GM12878 (cell line): ENCODE data around the gene SLC51A. TPM values are rescaled to one million over a fixed set of nuclear protein-coding genes. Genes with fewer than 3 reads are reported as not detected.
A peak's percentile ranks its signal among the peaks of the same experiment; 100 is the strongest.

Experiments used
- BHLHE40 ChIP-seq, 2 experiments: fragments of 450-650 bp in 1 of 2; IDR thresholded peaks; 2 replicates each; pipeline ENCODE4 v1.6.1; 2011 to 2017; ENCODE audit warnings: low read depth in 2 of 2, borderline replicate concordance in 1 of 2, improper control_type of control experiment in 1 of 2, low read length in 1 of 2, mild to moderate bottlenecking in 1 of 2
- CEBPB ChIP-seq, 2 experiments: fragments of 150-350 bp in 1 of 2; IDR thresholded peaks; 2 replicates each; pipeline ENCODE4 v1.6.1; 2012 to 2014; ENCODE audit warnings: low read depth in 2 of 2, low read length in 2 of 2, borderline replicate concordance in 1 of 2, inconsistent platforms in 1 of 2
- CHD1 ChIP-seq: IDR thresholded peaks from 2 replicates; pipeline ENCODE4 v1.6.1; 2012; ENCODE audit warnings: low read depth, low read length, improper control_type of control experiment
- DPF2 ChIP-seq: fragments of 450-650 bp; IDR thresholded peaks from 2 replicates; pipeline ENCODE4 v1.6.1; 2017; ENCODE audit warnings: mild to moderate bottlenecking
- KAT2A ChIP-seq: conservative IDR thresholded peaks from 2 replicates; pipeline ENCODE4 v1.6.1; 2011; ENCODE audit warnings: low read depth, low read length; ENCODE audit not compliant: control insufficient read depth
- KLF5 ChIP-seq: fragments of 450-650 bp; IDR thresholded peaks from 2 replicates; pipeline ENCODE4 v1.6.1; 2014; ENCODE audit warnings: mild to moderate bottlenecking; ENCODE audit not compliant: partially characterized antibody
- MYB ChIP-seq: fragments of 150-350 bp; IDR thresholded peaks from 2 replicates; pipeline ENCODE4 v1.6.1; 2014; ENCODE audit warnings: mild to moderate bottlenecking, low read depth, low read length, borderline replicate concordance
- RCOR1 ChIP-seq: conservative IDR thresholded peaks from 2 replicates; pipeline ENCODE4 v1.6.1; 2012; ENCODE audit warnings: low read depth, low read length, improper control_type of control experiment
- RFX5 ChIP-seq: IDR thresholded peaks from 2 replicates; pipeline ENCODE4 v1.6.1; 2011; ENCODE audit warnings: low read depth, low read length, improper control_type of control experiment
- SIX5 ChIP-seq: IDR thresholded peaks from 2 replicates; pipeline ENCODE4 v1.6.1; 2011; ENCODE audit warnings: mild to moderate bottlenecking, low read depth, low read length, moderate library complexity; ENCODE audit not compliant: severe bottlenecking
- SREBF1 ChIP-seq: IDR thresholded peaks from 2 replicates; pipeline ENCODE4 v1.6.1; 2012; ENCODE audit warnings: mild to moderate bottlenecking, low read length
- SRF ChIP-seq, 2 experiments: IDR thresholded peaks; 2 replicates each; pipeline ENCODE4 v1.6.1; 2011; ENCODE audit warnings: low read depth in 2 of 2, low read length in 2 of 2, mild to moderate bottlenecking in 1 of 2, moderate library complexity in 1 of 2
- TAF1 ChIP-seq: IDR thresholded peaks from 2 replicates; pipeline ENCODE4 v1.6.1; 2011; ENCODE audit warnings: mild to moderate bottlenecking, low read depth, low read length, borderline replicate concordance
- YY1 ChIP-seq: IDR thresholded peaks from 2 replicates; pipeline ENCODE4 v1.6.1; 2011; ENCODE audit warnings: low read depth, mild to moderate bottlenecking, low read length
- ZNF217 ChIP-seq: fragments of 450-650 bp; IDR thresholded peaks from 2 replicates; pipeline ENCODE4 v1.6.1; 2017; ENCODE audit warnings: antibody characterized with exemption, mild to moderate bottlenecking
- polyA plus RNA-seq, 11 experiments: library from polyadenylated mRNA; depleted of rRNA in 4 of 11; unstranded in 6 of 11; stranded (reverse) in 5 of 11; fragments of >200 nt; fragmentation: Nextera tagmentation in 4 of 11; fragmentation: Illumina TruSeq in 1 of 11; extraction: Ambion mirVana in 4 of 11; extraction: Trizol in 1 of 11; gene quantifications; 1 replicate in 1 of 11; 2 replicates in 10 of 11; pipeline versions ENCODE4 v1.2.1 to v1.2.3, GENCODE V29; 2011 to 2016; ENCODE audit warnings: inconsistent platforms in 2 of 11, missing spikeins in 2 of 11, low read depth in 1 of 11
- total RNA-seq, 4 experiments: library from RNA; depleted of rRNA in 3 of 4; stranded (reverse); fragments of >200 nt in 3 of 4; fragmentation: Illumina TruSeq in 1 of 4; extraction: Trizol in 1 of 4; gene quantifications; 2 replicates each; pipeline versions ENCODE4 v1.2.1 to v1.2.3, GENCODE V29; 2013 to 2021
- TF ChIP-seq, protein P1 (sequence below): fragments of 450-650 bp; formaldehyde crosslinking; IDR thresholded peaks from 2 replicates; pipeline ENCODE4 v1.4.0; 2022; ENCODE audit warnings: mild to moderate bottlenecking, moderate library complexity
- TF ChIP-seq, protein P2 (sequence below): fragments of 450-650 bp; IDR thresholded peaks from 2 replicates; pipeline ENCODE4 v1.6.1; 2016; ENCODE audit warnings: mild to moderate bottlenecking
- TF ChIP-seq, protein P3 (sequence below): IDR thresholded peaks from 2 replicates; pipeline ENCODE4 v1.6.1; 2011; ENCODE audit warnings: low read depth, mild to moderate bottlenecking, low read length, moderate library complexity, borderline replicate concordance; ENCODE audit errors: extremely low read depth
- TF ChIP-seq, protein P4 (sequence below): IDR thresholded peaks from 2 replicates; pipeline ENCODE4 v1.6.1; 2012; ENCODE audit warnings: improper control_type of control experiment, low read depth, low read length; ENCODE audit not compliant: insufficient replicate concordance

SLC51A gene
- total and polyA plus RNA-seq, 10 of the 15 experiments (the other 5 are each of a cell fraction or from before 2014, with no cell fraction given): 0.99 to 3.9 (median 2.2) TPM; not detected in 6

DNA sequence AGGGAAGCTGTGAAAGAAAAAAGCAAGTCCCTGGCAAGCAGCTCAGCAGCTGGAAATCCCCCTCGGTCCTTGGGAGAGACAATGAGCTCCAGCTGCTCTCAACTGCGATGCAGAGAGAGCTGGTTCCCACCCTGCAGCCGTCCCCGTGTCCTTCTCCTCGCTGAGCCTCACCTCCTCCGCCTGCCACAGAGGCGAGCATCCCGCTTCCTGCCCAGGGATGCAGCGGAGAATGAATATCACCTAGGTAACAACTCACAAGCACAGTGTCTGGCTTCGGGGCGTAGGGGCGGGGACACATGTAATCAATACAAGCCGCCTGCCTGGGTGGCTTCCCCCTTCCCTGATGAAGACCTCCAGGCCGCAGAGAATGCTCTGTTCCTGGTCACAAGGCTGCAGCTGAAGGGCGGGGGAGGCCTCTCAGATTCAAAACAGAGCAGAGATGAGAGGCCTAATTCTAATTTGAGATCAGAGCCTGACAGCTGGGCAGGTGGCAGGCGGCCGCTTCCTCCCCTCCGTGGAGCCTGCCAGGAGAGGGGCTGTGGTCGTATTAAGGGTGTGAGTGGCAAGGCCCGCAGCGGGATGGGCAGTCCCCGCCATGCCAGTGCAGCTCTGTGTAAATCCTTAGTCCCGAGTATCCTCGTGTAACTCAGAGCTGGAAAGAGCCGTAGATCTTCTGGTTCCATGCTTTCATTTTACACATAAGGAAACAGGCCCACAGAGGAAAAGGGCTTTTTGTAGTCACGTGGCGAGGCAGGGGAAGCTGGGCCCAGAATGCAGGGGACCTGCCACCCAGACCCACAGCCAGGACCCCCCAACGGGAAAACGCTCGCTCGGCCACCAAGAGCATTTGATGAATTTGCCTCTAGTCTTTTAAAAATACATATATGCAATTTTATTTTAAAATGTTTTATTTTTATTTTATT, 29.4 kb upstream of the SLC51A start (continued):
- TF ChIP-seq CEBPB (IDR thresholded peaks at IDR 0.05; ENCODE audit: borderline replicate concordance in 1 of 2, low read depth in 2 of 2, low read length in 2 of 2) (no peak), DPF2 (peak; percentile 79), TAF1 (peak; percentile 40; the same call in 1 of the 2 replicates), SRF (IDR thresholded peaks at IDR 0.05; ENCODE audit: low read depth in 2 of 2, low read length in 2 of 2) (0 out of 4 replicates have a peak, but pooled peaks of 1 of the 2 experiments have one; percentile 41), YY1 (peak; percentile 18; the same call in 1 of the 2 replicates), ZNF217 (no peak), SREBF1 (no peak), SIX5 (no peak), RFX5 (no peak), CHD1 (no peak), BHLHE40 (IDR thresholded peaks at IDR 0.05; ENCODE audit: borderline replicate concordance in 1 of 2, low read depth in 2 of 2, low read length in 1 of 2) (peak in 1 of 2 experiments; percentile 58; a peak in 2 of 4 replicates), RCOR1 (0 out of 2 replicates have a peak, but pooled peaks have one; percentile 44), KLF5 (no peak), KAT2A (no peak), MYB (no peak)
- TF ChIP-seq, protein P1, sequence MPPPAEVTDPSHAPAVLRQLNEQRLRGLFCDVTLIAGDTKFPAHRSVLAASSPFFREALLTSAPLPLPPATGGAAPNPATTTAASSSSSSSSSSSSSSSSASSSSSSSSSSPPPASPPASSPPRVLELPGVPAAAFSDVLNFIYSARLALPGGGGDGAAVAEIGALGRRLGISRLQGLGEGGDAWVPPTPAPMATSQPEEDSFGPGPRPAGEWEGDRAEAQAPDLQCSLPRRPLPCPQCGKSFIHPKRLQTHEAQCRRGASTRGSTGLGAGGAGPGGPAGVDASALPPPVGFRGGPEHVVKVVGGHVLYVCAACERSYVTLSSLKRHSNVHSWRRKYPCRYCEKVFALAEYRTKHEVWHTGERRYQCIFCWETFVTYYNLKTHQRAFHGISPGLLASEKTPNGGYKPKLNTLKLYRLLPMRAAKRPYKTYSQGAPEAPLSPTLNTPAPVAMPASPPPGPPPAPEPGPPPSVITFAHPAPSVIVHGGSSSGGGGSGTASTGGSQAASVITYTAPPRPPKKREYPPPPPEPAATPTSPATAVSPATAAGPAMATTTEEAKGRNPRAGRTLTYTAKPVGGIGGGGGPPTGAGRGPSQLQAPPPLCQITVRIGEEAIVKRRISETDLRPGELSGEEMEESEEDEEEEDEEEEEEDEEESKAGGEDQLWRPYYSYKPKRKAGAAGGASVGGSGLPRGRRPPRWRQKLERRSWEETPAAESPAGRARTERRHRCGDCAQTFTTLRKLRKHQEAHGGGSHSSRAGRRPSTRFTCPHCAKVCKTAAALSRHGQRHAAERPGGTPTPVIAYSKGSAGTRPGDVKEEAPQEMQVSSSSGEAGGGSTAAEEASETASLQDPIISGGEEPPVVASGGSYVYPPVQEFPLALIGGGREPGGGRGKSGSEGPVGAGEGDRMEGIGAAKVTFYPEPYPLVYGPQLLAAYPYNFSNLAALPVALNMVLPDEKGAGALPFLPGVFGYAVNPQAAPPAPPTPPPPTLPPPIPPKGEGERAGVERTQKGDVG: no peak
- TF ChIP-seq, protein P2, sequence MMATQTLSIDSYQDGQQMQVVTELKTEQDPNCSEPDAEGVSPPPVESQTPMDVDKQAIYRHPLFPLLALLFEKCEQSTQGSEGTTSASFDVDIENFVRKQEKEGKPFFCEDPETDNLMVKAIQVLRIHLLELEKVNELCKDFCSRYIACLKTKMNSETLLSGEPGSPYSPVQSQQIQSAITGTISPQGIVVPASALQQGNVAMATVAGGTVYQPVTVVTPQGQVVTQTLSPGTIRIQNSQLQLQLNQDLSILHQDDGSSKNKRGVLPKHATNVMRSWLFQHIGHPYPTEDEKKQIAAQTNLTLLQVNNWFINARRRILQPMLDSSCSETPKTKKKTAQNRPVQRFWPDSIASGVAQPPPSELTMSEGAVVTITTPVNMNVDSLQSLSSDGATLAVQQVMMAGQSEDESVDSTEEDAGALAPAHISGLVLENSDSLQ: peak; percentile 86
- TF ChIP-seq, protein P3, sequence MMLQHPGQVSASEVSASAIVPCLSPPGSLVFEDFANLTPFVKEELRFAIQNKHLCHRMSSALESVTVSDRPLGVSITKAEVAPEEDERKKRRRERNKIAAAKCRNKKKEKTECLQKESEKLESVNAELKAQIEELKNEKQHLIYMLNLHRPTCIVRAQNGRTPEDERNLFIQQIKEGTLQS: no peak
- TF ChIP-seq, protein P4, sequence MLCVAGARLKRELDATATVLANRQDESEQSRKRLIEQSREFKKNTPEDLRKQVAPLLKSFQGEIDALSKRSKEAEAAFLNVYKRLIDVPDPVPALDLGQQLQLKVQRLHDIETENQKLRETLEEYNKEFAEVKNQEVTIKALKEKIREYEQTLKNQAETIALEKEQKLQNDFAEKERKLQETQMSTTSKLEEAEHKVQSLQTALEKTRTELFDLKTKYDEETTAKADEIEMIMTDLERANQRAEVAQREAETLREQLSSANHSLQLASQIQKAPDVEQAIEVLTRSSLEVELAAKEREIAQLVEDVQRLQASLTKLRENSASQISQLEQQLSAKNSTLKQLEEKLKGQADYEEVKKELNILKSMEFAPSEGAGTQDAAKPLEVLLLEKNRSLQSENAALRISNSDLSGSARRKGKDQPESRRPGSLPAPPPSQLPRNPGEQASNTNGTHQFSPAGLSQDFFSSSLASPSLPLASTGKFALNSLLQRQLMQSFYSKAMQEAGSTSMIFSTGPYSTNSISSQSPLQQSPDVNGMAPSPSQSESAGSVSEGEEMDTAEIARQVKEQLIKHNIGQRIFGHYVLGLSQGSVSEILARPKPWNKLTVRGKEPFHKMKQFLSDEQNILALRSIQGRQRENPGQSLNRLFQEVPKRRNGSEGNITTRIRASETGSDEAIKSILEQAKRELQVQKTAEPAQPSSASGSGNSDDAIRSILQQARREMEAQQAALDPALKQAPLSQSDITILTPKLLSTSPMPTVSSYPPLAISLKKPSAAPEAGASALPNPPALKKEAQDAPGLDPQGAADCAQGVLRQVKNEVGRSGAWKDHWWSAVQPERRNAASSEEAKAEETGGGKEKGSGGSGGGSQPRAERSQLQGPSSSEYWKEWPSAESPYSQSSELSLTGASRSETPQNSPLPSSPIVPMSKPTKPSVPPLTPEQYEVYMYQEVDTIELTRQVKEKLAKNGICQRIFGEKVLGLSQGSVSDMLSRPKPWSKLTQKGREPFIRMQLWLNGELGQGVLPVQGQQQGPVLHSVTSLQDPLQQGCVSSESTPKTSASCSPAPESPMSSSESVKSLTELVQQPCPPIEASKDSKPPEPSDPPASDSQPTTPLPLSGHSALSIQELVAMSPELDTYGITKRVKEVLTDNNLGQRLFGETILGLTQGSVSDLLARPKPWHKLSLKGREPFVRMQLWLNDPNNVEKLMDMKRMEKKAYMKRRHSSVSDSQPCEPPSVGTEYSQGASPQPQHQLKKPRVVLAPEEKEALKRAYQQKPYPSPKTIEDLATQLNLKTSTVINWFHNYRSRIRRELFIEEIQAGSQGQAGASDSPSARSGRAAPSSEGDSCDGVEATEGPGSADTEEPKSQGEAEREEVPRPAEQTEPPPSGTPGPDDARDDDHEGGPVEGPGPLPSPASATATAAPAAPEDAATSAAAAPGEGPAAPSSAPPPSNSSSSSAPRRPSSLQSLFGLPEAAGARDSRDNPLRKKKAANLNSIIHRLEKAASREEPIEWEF: peak; percentile 96
